Thyroid gland (tissue), 4 donors: Measurements from ENCODE around the gene ENGASE.

Source experiments
- POLR2A ChIP-seq, 2 donors: fragments of 450-650 bp; IDR thresholded peaks; one replicate each; pipeline ENCODE4 v1.6.1; 2017; ENCODE audit warnings: antibody characterized with exemption in 2 of 2, mild to moderate bottlenecking in 2 of 2, moderate library complexity in 1 of 2
- TF ChIP-seq, protein P1 (sequence below), 6 experiments: fragments of 200-600 bp in 3 of 6; fragments of 450-650 bp in 3 of 6; sonication (generic) in 3 of 6; IDR thresholded peaks; one replicate each; pipeline ENCODE4 v1.5.1; 2016 to 2019; ENCODE audit warnings: antibody characterized with exemption in 6 of 6, mild to moderate bottlenecking in 2 of 6, inconsistent platforms in 1 of 6, moderate library complexity in 1 of 6

DNA sequence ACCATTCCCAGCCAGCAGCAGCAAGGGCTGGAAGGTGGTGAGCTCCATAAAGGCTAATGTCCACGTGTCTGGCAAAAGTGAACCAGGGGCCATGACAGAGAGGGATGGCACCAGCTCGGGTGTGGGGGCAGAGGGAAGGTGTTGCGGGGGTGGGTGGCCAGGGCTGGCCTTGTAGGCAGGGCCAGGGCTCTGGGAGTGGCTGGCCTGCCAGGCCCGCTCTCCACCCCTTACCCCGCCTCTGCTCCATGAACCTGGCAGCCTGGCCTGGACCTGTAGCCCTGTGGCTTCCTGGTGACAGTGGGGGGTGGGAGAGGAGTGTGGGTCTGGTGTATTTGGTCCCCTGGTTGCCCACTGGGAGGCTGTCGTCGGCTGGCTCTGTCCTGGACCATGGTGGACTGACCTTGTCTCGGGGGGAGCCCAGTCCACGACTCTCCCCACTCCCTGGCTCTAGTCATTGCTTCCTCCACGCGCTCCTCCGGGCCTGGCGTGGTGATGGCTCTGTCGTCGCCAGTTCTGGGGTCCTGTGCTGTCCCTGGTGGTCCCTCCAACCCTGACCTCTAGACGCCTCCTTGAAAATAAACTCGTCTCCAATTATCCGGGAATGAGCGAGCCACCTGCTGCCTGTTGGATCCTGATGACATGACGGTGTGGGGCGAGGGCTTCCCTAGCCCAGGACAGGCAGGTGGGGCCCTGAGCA, 50.0 kb downstream of the ENGASE start:
- no peak for TF ChIP-seq POLR2A (IDR thresholded peaks at IDR 0.05)
- TF ChIP-seq, protein P1, sequence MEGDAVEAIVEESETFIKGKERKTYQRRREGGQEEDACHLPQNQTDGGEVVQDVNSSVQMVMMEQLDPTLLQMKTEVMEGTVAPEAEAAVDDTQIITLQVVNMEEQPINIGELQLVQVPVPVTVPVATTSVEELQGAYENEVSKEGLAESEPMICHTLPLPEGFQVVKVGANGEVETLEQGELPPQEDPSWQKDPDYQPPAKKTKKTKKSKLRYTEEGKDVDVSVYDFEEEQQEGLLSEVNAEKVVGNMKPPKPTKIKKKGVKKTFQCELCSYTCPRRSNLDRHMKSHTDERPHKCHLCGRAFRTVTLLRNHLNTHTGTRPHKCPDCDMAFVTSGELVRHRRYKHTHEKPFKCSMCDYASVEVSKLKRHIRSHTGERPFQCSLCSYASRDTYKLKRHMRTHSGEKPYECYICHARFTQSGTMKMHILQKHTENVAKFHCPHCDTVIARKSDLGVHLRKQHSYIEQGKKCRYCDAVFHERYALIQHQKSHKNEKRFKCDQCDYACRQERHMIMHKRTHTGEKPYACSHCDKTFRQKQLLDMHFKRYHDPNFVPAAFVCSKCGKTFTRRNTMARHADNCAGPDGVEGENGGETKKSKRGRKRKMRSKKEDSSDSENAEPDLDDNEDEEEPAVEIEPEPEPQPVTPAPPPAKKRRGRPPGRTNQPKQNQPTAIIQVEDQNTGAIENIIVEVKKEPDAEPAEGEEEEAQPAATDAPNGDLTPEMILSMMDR (IDR thresholded peaks at IDR 0.05), result no peak
